HCT116 (cell line): ENCODE measurements around the gene KAT5. TPM values are rescaled to one million over a fixed set of nuclear protein-coding genes. Genes with fewer than 3 reads are reported as not detected.

Source experiments
- ATAC-seq: fragments of 200-7000 bp; cut with Tn5 transposase; 2 replicates; pipeline ENCODE4 v1.9.1; 2020; ENCODE audit warnings: mild to moderate bottlenecking, moderate library complexity
- BruUV-seq: library from RNA; stranded (reverse); fragments of 400-500 nt; replicated peaks from 2 replicates; lab custom pipeline; 2021; lab: Mats Ljungman, UMichigan
- CTCF ChIA-PET: fragments of 300-600 bp; sonication (Branson Sonifier 250); formaldehyde crosslinking; loops from one replicate; lab custom pipeline; 2021; ENCODE audit warnings: antibody characterized with exemption; lab: Charles Lee
- POLR2A ChIA-PET: fragments of 300-600, 350-600 bp; sonication (Branson Sonifier 250); formaldehyde crosslinking; loops from one replicate; lab custom pipeline; 2021; ENCODE audit warnings: antibody characterized with exemption; lab: Charles Lee
- RAD21 ChIA-PET, 2 experiments: fragments of 300-600 bp; sonication (Branson Sonifier 250); formaldehyde crosslinking; loops; one replicate each; lab custom pipeline; 2023; ENCODE audit warnings: low total read pairs in 2 of 2; ENCODE audit not compliant: uncharacterized antibody in 2 of 2, unreplicated experiment in 2 of 2, low non-redundant PET in 1 of 2; lab: Charles Lee
- DNase-seq: peaks from one replicate; pipeline ENCODE4 v3.0.0-alpha.2; 2010; ENCODE audit warnings: low read depth, low spot score
- H2AFZ ChIP-seq: fragments of 200-600 bp; shearing (Covaris generic), sonication (generic); 2 replicates; pipeline ENCODE4 v1.6.1; 2017; ENCODE audit warnings: low read depth, mixed run types, mixed read lengths, antibody characterized with exemption, low read length; ENCODE audit not compliant: poor library complexity, severe bottlenecking
- H3K27ac ChIP-seq: 2 replicates; pipeline ENCODE4 v1.5.1; 2012; ENCODE audit warnings: low read depth, low read length
- H3K27me3 ChIP-seq: fragments of 200-600 bp; sonication (generic); 2 replicates; pipeline ENCODE4 v1.6.1; 2016; ENCODE audit warnings: mixed run types, low read length, mixed read lengths; ENCODE audit not compliant: insufficient read depth
- H3K36me3 ChIP-seq, 2 experiments: fragments of 200-500 bp in 1 of 2; fragments of 200-600 bp in 1 of 2; sonication (Bioruptor generic) in 1 of 2; sonication (generic) in 1 of 2; 2 replicates each; pipeline versions ENCODE4 v1.5.1 to v1.6.1; 2014 to 2016; ENCODE audit warnings: low read length in 2 of 2, inconsistent platforms in 1 of 2, mixed read lengths in 1 of 2, mixed run types in 1 of 2; ENCODE audit not compliant: insufficient read depth in 2 of 2, control insufficient read depth in 1 of 2
- H3K4me1 ChIP-seq, 2 experiments: fragments of 200-600 bp in 1 of 2; sonication (generic) in 1 of 2; 2 replicates each; pipeline versions ENCODE4 v1.5.1 to v1.6.1; 2012 to 2017; ENCODE audit warnings: low read length in 2 of 2, inconsistent platforms in 1 of 2, mild to moderate bottlenecking in 1 of 2, mixed read lengths in 1 of 2, mixed run types in 1 of 2, moderate library complexity in 1 of 2; ENCODE audit not compliant: insufficient read depth in 2 of 2, control insufficient read depth in 1 of 2
- H3K4me2 ChIP-seq: fragments of 200-600 bp; sonication (generic); 2 replicates; pipeline ENCODE4 v1.6.1; 2017; ENCODE audit warnings: mixed run types, low read length, mixed read lengths
- H3K4me3 ChIP-seq, 2 experiments: fragments of 200-600 bp in 1 of 2; sonication (generic) in 1 of 2; replicated peaks in 1 of 2; 2 replicates each; pipeline ENCODE4 v1.5.1; 2011 to 2016; ENCODE audit warnings: low read length in 2 of 2, control low read depth in 1 of 2, low read depth in 1 of 2, mild to moderate bottlenecking in 1 of 2, mixed read lengths in 1 of 2, mixed run types in 1 of 2
- H3K79me2 ChIP-seq: fragments of 200-600 bp; sonication (generic); 2 replicates; pipeline ENCODE4 v1.6.1; 2017; ENCODE audit warnings: mild to moderate bottlenecking, mixed run types, low read length, moderate library complexity, mixed read lengths; ENCODE audit not compliant: insufficient read depth
- H3K9ac ChIP-seq: fragments of 200-600 bp; sonication (generic); 2 replicates; pipeline ENCODE4 v1.6.1; 2016; ENCODE audit warnings: low read length, mixed read lengths
- H3K9me2 ChIP-seq: fragments of 200-600 bp; sonication (generic), shearing (Covaris generic); 2 replicates; pipeline ENCODE4 v1.6.1; 2017; ENCODE audit warnings: mixed run types, mild to moderate bottlenecking, moderate library complexity; ENCODE audit not compliant: insufficient read depth
- H3K9me3 ChIP-seq, 2 experiments: fragments of 200-500 bp in 1 of 2; fragments of 200-600 bp in 1 of 2; sonication (Bioruptor generic) in 1 of 2; sonication (generic) in 1 of 2; 2 replicates each; pipeline ENCODE4 v1.6.1; 2014 to 2017; ENCODE audit warnings: low read length in 2 of 2, mixed read lengths in 2 of 2, inconsistent platforms in 1 of 2, low read depth in 1 of 2, mild to moderate bottlenecking in 1 of 2, mixed run types in 1 of 2, moderate library complexity in 1 of 2; ENCODE audit not compliant: control insufficient read depth in 1 of 2, insufficient read depth in 1 of 2
- H4K20me1 ChIP-seq: fragments of 200-600 bp; sonication (generic), shearing (Covaris generic); 2 replicates; pipeline ENCODE4 v1.6.1; 2017; ENCODE audit warnings: mixed run types, mild to moderate bottlenecking, moderate library complexity; ENCODE audit not compliant: insufficient read depth
- ATF3 ChIP-seq: IDR thresholded peaks from 2 replicates; pipeline ENCODE4 v1.6.1; 2012
- EGR1 ChIP-seq: IDR thresholded peaks from 2 replicates; pipeline ENCODE4 v1.6.1; 2012; ENCODE audit warnings: low read depth
- ELF1 ChIP-seq: IDR thresholded peaks from 2 replicates; pipeline ENCODE4 v1.6.1; 2012; ENCODE audit warnings: low read depth, borderline replicate concordance
- EZH2 ChIP-seq: fragments of 200-600 bp; sonication (generic); IDR thresholded peaks from 2 replicates; pipeline ENCODE4 v1.6.1; 2017; ENCODE audit warnings: antibody characterized with exemption, mixed run types
- EZH2phosphoT487 ChIP-seq: fragments of 200-600 bp; IDR thresholded peaks from 2 replicates; pipeline ENCODE4 v1.6.1; 2018; ENCODE audit warnings: antibody characterized with exemption, borderline replicate concordance
- FOSL1 ChIP-seq: IDR thresholded peaks from 2 replicates; pipeline ENCODE4 v1.6.1; 2012; ENCODE audit warnings: low read depth
- RAD21 ChIP-seq: IDR thresholded peaks from 2 replicates; pipeline ENCODE4 v1.6.1; 2012; ENCODE audit warnings: low read depth, mild to moderate bottlenecking
- SRF ChIP-seq: IDR thresholded peaks from 2 replicates; pipeline ENCODE4 v1.6.1; 2012; ENCODE audit warnings: low read depth
- YY1 ChIP-seq: IDR thresholded peaks from 2 replicates; pipeline ENCODE4 v1.6.1; 2011; ENCODE audit warnings: low read length, low read depth, moderate library complexity, mild to moderate bottlenecking; ENCODE audit not compliant: insufficient replicate concordance; ENCODE audit errors: extremely low read depth
- intact Hi-C: fragments of 100-400 bp; cut with micrococcal nuclease; formaldehyde crosslinking; loops from 2 replicates; pipeline ENCODE4 v1.10.0; 2022
- total RNA-seq: library from RNA; stranded (reverse); gene quantifications from one replicate; pipeline ENCODE4 v1.2.1, GENCODE V29; 2021; ENCODE audit not compliant: unreplicated experiment
- TF ChIP-seq, protein P1 (sequence below): IDR thresholded peaks from 2 replicates; pipeline ENCODE4 v1.6.1; 2012; ENCODE audit warnings: low read depth
- TF ChIP-seq, protein P2 (sequence below): IDR thresholded peaks from 2 replicates; pipeline ENCODE4 v1.6.1; 2012

KAT5 gene
- total RNA-seq, 1 experiment from 2014 or later, result 78.7 TPM

DNA sequence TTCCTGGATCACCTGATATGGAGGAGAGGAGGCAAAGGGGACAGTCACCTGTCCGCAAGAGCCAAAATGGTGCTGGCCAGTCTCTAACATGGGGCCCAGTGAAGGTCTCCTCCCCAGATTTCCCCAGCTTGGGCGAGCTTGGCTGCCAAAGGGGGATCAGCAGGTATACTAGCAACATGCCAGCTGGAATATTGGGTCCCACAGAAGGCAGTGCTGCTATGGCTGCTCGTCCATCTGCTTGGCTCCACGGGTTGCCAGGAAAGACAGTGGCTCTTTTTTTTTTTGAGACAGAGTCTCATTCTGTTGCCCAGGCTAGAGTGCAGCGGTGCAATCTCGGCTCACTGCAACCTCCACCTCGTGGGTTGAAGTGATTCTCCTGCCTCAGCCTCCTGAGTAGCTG lies 12.7 kb upstream of the KAT5 start:
- intact Hi-C loops, result no loop called here
- H2AFZ ChIP-seq, result no peak overlapping the region
- BruUV-seq, result no TSS peak
- no peaks in the 10 kb centered on the region for H3K27me3 ChIP-seq
- H3K36me3 ChIP-seq, result no peaks in the 10 kb centered on the region
- no peak for TF ChIP-seq FOSL1
- TF ChIP-seq EGR1, result no peak
- H4K20me1 ChIP-seq, result no peaks in the 10 kb centered on the region
- ChIA-PET CTCF (no interaction called here), POLR2A (no interaction called here), RAD21 (no interaction called here)
- DNase-seq (no peak), ATAC-seq (no peak)
- H3K4me2 ChIP-seq, result no peak overlapping the region
- H3K9me3 ChIP-seq, result no peaks in the 10 kb centered on the region
- no peak overlapping the region for H3K9ac ChIP-seq
- H3K4me3 ChIP-seq, result no peak overlapping the region
- H3K27ac ChIP-seq, result no peak overlapping the region
- no peaks in the 10 kb centered on the region for H3K9me2 ChIP-seq
- H3K79me2 ChIP-seq, result no peaks in the 10 kb centered on the region
- H3K4me1 ChIP-seq, result peaks cover 11% of the 10 kb centered on the region in 2 experiments; a peak in 3 of 4 replicates

GRCh38 chr11:65700399-65700798 lies 11.7 kb upstream of the KAT5 start:
- BruUV-seq, result no TSS peak
- H3K4me2 ChIP-seq, result no peak overlapping the region
- H3K4me1 ChIP-seq, result peaks cover 9 to 10% of the 10 kb centered on the region in 2 experiments; a peak in 3 of 4 replicates
- ChIA-PET RAD21 (no interaction called here), POLR2A (interaction anchor here (0.9 kb wide), 1 partner anchor 14 kb away, joined by 3 read pairs; no protein-coding TSS in a partner anchor)
- H4K20me1 ChIP-seq, result no peaks in the 10 kb centered on the region
- no peak for DNase-seq
- ATAC-seq, result no peak
- no peaks in the 10 kb centered on the region for H3K79me2 ChIP-seq
- H2AFZ ChIP-seq, result no peak overlapping the region
- H3K27ac ChIP-seq, result no peak overlapping the region
- no peaks in the 10 kb centered on the region for H3K36me3 ChIP-seq
- no peaks in the 10 kb centered on the region for H3K9me2 ChIP-seq
- H3K9ac ChIP-seq, result no peak overlapping the region
- intact Hi-C loops, result no loop called here
- TF ChIP-seq, protein P1, sequence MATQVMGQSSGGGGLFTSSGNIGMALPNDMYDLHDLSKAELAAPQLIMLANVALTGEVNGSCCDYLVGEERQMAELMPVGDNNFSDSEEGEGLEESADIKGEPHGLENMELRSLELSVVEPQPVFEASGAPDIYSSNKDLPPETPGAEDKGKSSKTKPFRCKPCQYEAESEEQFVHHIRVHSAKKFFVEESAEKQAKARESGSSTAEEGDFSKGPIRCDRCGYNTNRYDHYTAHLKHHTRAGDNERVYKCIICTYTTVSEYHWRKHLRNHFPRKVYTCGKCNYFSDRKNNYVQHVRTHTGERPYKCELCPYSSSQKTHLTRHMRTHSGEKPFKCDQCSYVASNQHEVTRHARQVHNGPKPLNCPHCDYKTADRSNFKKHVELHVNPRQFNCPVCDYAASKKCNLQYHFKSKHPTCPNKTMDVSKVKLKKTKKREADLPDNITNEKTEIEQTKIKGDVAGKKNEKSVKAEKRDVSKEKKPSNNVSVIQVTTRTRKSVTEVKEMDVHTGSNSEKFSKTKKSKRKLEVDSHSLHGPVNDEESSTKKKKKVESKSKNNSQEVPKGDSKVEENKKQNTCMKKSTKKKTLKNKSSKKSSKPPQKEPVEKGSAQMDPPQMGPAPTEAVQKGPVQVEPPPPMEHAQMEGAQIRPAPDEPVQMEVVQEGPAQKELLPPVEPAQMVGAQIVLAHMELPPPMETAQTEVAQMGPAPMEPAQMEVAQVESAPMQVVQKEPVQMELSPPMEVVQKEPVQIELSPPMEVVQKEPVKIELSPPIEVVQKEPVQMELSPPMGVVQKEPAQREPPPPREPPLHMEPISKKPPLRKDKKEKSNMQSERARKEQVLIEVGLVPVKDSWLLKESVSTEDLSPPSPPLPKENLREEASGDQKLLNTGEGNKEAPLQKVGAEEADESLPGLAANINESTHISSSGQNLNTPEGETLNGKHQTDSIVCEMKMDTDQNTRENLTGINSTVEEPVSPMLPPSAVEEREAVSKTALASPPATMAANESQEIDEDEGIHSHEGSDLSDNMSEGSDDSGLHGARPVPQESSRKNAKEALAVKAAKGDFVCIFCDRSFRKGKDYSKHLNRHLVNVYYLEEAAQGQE, result no peak
- TF ChIP-seq, protein P2, sequence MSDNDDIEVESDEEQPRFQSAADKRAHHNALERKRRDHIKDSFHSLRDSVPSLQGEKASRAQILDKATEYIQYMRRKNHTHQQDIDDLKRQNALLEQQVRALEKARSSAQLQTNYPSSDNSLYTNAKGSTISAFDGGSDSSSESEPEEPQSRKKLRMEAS, result no peak
- TF ChIP-seq SRF (no peak), YY1 (no peak), ELF1 (no peak), EZH2phosphoT487 (no peak), ATF3 (no peak), RAD21 (no peak), EZH2 (no peak)
- TF ChIP-seq, all 23 proteins: peak for 0
- CTCF ChIA-PET, result no interaction called here
- Histone ChIP-seq H3K9me3 (no peaks in the 10 kb centered on the region), H3K27me3 (no peaks in the 10 kb centered on the region), H3K4me3 (no peak overlapping the region)
